ENCODE measurements around the gene NR2F1-AS1.

NR2F1-AS1 gene

DNA sequence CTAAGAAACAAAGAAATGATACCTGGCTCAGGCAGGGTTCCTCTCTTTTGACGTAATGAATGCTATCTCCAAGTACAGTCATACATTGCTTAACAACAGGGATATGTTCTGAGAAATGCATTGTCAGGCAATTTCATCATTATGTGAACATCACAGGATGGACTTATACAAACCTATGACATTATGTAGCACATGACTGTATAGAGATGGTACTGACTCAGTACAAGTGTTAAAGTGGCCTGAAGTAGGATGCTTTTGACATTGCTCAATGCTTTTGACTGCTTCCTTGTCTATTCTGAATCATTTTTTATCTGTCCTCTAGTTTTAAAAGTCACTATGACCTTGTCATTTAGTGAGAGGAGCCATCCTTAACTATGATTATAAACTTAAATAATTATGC, 147.6 kb downstream of the NR2F1-AS1 start:
- no peak overlapping the region for H3K27ac ChIP-seq
- no peaks in the 10 kb centered on the region for H3K4me1 ChIP-seq
- no peak for TF ChIP-seq Cebpa-rat (IDR thresholded peaks at IDR 0.05)

DNA sequence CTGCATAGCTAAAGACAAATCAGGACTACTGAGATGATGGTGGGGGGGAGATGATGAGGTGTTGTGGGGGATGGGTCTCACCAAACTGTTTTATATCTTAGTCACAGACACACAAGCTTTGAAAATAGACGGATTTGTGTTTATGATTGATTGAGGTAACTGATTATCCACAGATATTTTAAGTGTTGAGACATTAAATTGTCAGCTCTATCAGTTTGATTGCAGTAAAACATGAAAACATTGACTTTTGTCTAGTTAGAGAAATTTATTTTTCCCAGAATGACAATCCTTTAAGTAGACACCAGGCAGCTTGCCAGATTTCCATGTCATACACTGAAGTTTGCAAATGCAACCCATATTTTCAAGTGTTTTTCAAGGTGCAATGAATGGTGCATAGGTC, 149.8 kb downstream of the NR2F1-AS1 start:
- Histone ChIP-seq H3K9ac (no peak overlapping the region), H3K4me3 (no peak overlapping the region), H3K36me3 (no peaks in the 10 kb centered on the region), H4K20me1 (no peaks in the 10 kb centered on the region), H3K9me3 (replicated peaks in 1 of 11) (no peaks in the 10 kb centered on the region), H3K27me3 (no peaks in the 10 kb centered on the region), H3K4me2 (no peak overlapping the region), H3K4me1 (no peaks in the 10 kb centered on the region), H3K27ac (no peak overlapping the region)
- no peak for TF ChIP-seq Cebpa-rat (IDR thresholded peaks at IDR 0.05)

More for the DNA sequence above, 147.6 kb downstream of the NR2F1-AS1 start:
- Histone ChIP-seq H4K20me1 (no peaks in the 10 kb centered on the region), H3K36me3 (no peaks in the 10 kb centered on the region), H3K4me2 (no peak overlapping the region), H3K9me3 (replicated peaks in 1 of 11) (no peaks in the 10 kb centered on the region), H3K4me3 (no peak overlapping the region), H3K27me3 (no peaks in the 10 kb centered on the region), H3K9ac (no peak overlapping the region)

DNA sequence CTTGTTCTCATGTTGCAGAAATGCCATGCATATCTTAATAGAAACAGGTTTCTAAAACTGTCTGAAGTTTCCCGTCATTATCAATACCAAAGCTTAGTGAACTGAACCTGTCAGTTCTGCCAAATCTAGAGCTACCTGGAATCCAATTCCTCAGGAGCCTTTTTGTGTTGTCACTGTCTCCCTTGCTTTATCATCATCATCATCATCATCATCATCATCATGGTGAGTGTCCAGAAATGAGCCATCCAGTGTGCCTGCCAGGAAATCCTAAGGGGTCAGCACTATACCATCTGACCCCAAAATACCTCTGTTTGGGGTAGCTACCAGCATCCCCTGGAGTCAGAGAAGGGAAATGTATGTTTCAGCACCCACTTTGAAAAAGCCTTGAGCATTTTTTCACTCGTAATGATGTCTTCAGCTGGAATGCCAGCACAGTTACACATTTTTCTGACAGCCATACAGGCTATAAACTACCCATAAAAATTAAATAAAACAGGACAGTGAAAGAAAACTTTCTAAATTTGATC, 150.3 kb downstream of the NR2F1-AS1 start:
- H3K27ac ChIP-seq: no peak overlapping the region
- H3K4me3 ChIP-seq: no peak overlapping the region
- no peaks in the 10 kb centered on the region for H3K4me1 ChIP-seq
- H3K36me3 ChIP-seq: no peaks in the 10 kb centered on the region
- TF ChIP-seq Cebpa-rat (IDR thresholded peaks at IDR 0.05): no peak
- H3K9me3 ChIP-seq (replicated peaks in 1 of 11): no peaks in the 10 kb centered on the region
- no peak overlapping the region for H3K9ac ChIP-seq
- H4K20me1 ChIP-seq: no peaks in the 10 kb centered on the region
- H3K4me2 ChIP-seq: no peak overlapping the region
- H3K27me3 ChIP-seq: no peaks in the 10 kb centered on the region

DNA sequence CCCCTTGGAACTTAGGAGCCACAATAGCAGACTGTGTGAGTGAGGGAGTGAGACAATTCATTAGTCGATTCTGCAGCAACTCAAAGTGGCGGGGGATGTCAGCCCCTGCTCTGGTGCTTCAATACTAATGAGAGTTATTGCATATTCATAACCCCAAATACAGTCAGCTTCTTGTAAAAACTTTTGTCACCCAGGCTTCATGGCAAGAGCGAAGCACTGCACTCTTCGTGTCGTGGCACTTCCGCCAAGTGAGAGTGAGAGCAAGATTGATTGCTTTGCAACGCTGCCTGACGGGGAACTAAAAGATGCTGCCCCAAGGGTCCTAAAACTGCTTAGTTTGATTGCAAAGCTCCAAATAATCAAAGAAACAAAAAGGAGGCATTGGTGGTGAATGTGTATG, 150.9 kb downstream of the NR2F1-AS1 start:
- Histone ChIP-seq H3K4me1 (no peaks in the 10 kb centered on the region), H3K27ac (no peak overlapping the region), H3K4me2 (no peak overlapping the region), H3K4me3 (no peak overlapping the region), H3K9ac (no peak overlapping the region), H3K9me3 (replicated peaks in 1 of 11) (no peaks in the 10 kb centered on the region), H3K27me3 (no peaks in the 10 kb centered on the region), H4K20me1 (no peaks in the 10 kb centered on the region), H3K36me3 (no peaks in the 10 kb centered on the region)
- no peak for TF ChIP-seq Cebpa-rat (IDR thresholded peaks at IDR 0.05)

DNA sequence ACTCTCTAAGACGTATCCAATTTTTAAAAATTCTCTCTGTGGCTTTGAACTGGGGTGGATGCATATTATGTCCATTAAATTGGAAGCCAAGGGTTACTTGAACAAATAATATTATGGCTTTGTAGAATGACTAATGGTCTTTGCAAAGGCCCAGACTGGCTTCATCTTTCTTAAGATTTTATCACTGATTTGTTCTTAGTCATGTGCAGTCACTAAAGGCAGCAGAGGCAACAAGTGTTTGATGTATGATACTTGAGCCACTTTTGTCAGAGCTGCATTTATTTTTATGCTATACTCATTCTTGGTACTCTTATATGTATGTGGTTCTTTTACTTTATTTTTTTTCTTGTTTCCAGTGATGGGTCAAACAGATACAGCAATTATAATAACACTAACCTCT, 152.2 kb downstream of the NR2F1-AS1 start:
- Histone ChIP-seq H3K36me3 (no peaks in the 10 kb centered on the region), H3K4me2 (no peak overlapping the region), H3K4me1 (no peaks in the 10 kb centered on the region), H3K27me3 (no peaks in the 10 kb centered on the region), H3K9me3 (replicated peaks in 1 of 11) (no peaks in the 10 kb centered on the region), H4K20me1 (no peaks in the 10 kb centered on the region), H3K27ac (no peak overlapping the region), H3K9ac (no peak overlapping the region), H3K4me3 (no peak overlapping the region)
- TF ChIP-seq Cebpa-rat (IDR thresholded peaks at IDR 0.05): no peak

DNA sequence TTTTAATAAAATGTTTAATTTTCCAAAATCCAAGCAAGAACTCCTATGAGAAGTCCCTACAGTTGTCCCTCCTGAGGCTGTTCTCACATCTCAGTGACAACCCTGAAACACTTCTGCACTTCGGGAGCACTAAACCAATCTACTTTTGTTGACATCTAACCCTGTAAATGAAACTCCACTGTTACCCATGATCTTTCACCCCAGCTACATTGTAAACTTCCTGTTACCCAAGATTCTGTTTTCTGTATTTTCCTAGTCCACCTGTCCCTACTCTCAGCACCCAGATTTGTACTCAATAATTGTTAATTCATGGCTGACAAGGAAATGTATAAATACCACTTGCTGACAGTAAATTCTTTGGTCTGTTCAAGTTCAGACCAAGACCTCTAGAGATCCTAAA, 153.7 kb downstream of the NR2F1-AS1 start:
- Histone ChIP-seq H3K9ac (no peak overlapping the region), H3K4me2 (no peak overlapping the region), H3K4me1 (no peaks in the 10 kb centered on the region), H3K9me3 (replicated peaks in 1 of 11) (no peaks in the 10 kb centered on the region), H3K4me3 (no peak overlapping the region), H4K20me1 (no peaks in the 10 kb centered on the region), H3K27ac (no peak overlapping the region), H3K27me3 (no peaks in the 10 kb centered on the region), H3K36me3 (no peaks in the 10 kb centered on the region)
- TF ChIP-seq Cebpa-rat (IDR thresholded peaks at IDR 0.05): no peak

DNA sequence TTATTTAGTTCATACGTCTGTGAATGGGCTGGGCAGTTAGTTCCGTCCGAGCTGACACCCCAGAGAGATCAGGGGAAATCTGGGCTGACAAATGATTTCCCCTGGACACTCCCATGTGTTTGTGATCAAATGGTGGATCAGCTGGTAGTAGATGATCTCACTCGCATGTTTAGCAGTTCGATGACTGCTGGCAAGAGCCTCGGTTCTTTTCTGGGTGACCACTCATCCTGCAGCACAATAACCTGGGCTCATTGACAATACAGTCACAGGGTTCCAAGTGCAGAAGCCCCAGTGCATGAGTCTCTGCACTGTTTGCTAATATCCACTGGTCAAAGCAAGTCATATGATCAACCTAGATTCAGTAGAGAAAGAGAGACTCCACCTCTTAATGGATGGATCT, 155.9 kb downstream of the NR2F1-AS1 start:
- Histone ChIP-seq H3K4me2 (no peak overlapping the region), H3K4me1 (no peaks in the 10 kb centered on the region), H3K9ac (no peak overlapping the region), H3K27ac (no peak overlapping the region), H4K20me1 (no peaks in the 10 kb centered on the region), H3K27me3 (no peaks in the 10 kb centered on the region), H3K4me3 (no peak overlapping the region), H3K9me3 (replicated peaks in 1 of 11) (no peaks in the 10 kb centered on the region), H3K36me3 (no peaks in the 10 kb centered on the region)
- no peak for TF ChIP-seq Cebpa-rat (IDR thresholded peaks at IDR 0.05)

DNA sequence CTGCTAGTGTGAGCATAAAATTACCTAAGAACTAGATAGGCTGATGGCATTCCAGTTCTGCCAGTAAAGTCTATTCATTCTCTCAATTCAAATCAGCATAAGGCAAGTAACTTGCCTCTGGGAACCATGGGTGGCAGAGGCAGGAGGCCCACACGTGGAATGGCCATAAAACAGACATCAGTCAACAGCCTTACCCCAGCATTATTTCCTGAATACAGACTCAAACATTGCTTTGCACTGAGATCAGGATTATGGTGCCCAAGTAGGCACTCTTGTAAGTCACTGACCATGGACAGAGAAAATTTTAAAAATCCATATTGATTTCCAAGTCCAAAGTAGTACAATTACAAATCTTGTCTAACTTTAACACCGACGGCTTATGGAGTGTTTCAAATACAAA, 157.7 kb downstream of the NR2F1-AS1 start:
- no peak overlapping the region for H3K4me3 ChIP-seq

DNA sequence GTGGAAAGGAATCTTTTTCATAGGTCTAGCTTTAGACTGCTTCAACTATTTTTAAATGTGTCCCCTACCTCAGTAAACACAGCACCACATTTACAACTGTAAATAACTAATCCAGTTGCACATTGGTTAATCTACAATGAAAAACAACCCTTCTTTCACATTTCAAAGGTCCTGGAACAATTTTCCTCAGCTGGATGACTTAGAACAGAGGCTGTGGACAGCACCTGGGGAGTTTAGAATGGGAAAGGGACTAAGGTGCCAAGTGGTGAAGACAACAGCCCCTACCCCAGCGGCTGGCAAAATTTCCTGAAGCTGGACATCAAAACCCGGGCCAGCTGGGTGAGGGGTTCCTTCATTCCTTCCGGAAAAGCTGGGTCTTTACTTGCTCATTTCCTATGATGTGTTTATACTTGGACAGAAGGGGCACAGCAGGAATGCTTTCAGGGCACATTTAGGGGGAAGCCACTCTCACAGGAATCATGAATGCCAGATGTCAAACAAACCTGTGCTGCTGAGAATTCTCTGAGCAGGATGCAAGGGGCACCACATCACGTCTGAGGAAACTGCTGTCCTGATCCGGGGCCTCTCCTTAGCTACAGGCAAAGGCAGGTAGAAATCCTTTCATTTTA, 158.3 kb downstream of the NR2F1-AS1 start:
- no peak overlapping the region for H3K9ac ChIP-seq
- H3K27me3 ChIP-seq: no peaks in the 10 kb centered on the region
- no peaks in the 10 kb centered on the region for H3K9me3 ChIP-seq (replicated peaks in 1 of 11)
- H4K20me1 ChIP-seq: no peaks in the 10 kb centered on the region
- H3K4me3 ChIP-seq: no peak overlapping the region
- H3K27ac ChIP-seq: no peak overlapping the region
- no peaks in the 10 kb centered on the region for H3K36me3 ChIP-seq
- no peak for TF ChIP-seq Cebpa-rat (IDR thresholded peaks at IDR 0.05)
- H3K4me2 ChIP-seq: no peak overlapping the region
- H3K4me1 ChIP-seq: no peaks in the 10 kb centered on the region

More for the DNA sequence above, 157.7 kb downstream of the NR2F1-AS1 start:
- Histone ChIP-seq H3K36me3 (no peaks in the 10 kb centered on the region), H3K4me1 (no peaks in the 10 kb centered on the region), H3K9me3 (replicated peaks in 1 of 11) (no peaks in the 10 kb centered on the region), H3K9ac (no peak overlapping the region), H3K4me2 (no peak overlapping the region), H3K27ac (no peak overlapping the region), H4K20me1 (no peaks in the 10 kb centered on the region), H3K27me3 (no peaks in the 10 kb centered on the region)
- no peak for TF ChIP-seq Cebpa-rat (IDR thresholded peaks at IDR 0.05)

DNA sequence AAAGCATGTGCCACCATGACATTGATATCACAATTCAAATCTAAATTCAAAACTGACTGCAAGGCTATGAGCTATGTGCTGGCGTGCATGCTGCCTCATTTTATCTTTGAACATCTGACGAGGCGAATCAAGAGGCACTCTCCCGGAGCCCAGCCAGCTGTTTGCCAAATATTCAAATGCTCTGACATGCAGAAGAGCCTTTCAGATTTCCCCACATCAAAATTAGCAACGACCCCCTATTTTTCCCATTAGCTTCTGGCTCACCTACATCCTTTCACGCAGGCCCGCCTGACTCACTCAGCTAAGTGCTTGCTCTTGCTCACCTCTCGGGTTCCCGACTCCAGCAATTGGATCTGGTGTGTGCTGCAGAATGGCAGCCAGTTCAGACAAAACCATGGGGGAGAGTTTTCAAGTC, 159.0 kb downstream of the NR2F1-AS1 start:
- Histone ChIP-seq H3K9ac (no peak overlapping the region), H3K4me2 (no peak overlapping the region), H3K4me3 (no peak overlapping the region), H3K36me3 (no peaks in the 10 kb centered on the region), H3K27ac (no peak overlapping the region), H3K9me3 (replicated peaks in 1 of 11) (no peaks in the 10 kb centered on the region), H3K27me3 (no peaks in the 10 kb centered on the region), H4K20me1 (no peaks in the 10 kb centered on the region), H3K4me1 (no peaks in the 10 kb centered on the region)
- no peak for TF ChIP-seq Cebpa-rat (IDR thresholded peaks at IDR 0.05)
